A549 treated with AZD9567 at 1 μM for 4 hours (cell line): ENCODE results near the gene SLC13A5. TPM values are rescaled to one million over a fixed set of nuclear protein-coding genes. Genes with fewer than 3 reads are reported as not detected.

Experiments
- total RNA-seq: library from RNA; stranded (reverse); fragments of 200-300 nt; extraction: Qiagen RNA extraction; gene quantifications from 5 replicates; pipeline ENCODE4 v1.2.3, GENCODE V29; 2022; ENCODE audit not compliant: insufficient read depth

The SLC13A5 gene
- total RNA-seq: 0.08 to 0.29 TPM (median 0.13 TPM) in 4 of 5 replicates, not detected in the other

DNA sequence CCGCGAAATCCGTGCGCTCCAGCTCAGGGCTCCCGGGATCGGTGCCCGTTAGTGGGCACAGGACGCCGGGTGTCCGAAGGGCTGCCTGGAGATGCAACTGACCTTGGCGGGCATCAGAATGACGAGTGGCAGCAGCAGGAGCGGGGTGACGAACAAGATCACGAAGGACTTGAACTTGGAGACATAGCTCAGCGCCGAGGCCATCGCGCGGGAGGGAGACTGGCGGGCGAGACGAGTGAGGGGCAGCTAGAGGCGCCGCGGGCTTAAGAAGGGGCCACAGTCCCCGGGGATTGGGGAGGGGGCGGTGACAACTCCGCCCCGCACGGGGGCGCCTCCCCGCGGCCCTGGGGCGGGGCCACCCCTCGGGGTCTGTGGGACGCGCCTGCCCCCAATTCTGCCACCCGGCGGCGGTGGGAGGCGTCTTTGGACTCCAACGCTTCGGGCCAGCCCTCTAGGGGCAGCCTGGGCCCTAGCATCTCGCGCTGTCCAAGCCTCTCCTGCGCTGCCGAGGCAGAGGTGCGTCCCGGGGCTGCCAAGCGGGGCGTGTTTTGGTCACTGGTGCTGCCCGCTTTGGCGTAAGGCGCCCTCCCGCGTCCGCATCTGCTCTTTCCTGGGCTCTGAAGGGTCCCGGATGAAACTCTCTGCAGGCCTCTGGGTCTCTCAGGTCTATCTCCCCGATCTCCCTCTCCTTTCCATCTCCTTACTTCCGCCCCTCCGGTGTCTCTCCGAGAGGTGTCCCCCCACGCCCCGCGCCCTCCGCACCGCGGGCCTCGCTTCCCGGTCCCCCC is at the start of gene SLC13A5:
Gene SLC13A5, minus strand, starts transcription at position 240 of the 788 bp plus-strand sequence. Its CDS starts 36 bp downstream, at position 204.

DNA sequence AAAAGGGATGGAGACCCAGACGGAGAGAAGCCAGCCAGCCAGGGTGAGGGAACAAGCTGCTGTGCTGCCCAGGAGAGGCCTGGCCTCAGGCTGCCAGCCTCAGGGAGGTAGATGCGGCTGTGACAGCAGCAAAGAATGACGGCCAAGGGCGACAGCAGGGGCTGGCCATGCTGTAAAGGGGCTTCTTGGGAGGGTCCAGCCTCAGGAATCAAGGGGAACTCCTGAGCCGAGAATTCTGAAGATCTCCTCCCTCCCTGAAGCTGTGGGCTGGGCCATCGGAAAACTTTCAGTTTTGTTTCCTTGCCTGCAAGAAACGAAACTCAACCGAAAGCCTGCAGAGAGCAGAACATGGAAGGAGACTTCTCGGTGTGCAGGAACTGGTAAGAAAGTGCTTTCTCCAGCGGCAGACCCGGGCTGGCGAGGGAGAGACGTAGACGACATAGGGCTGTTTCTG is 42.6 kb upstream of the SLC13A5 start, which contains the start of gene XAF1:
Gene XAF1, plus strand, starts transcription at position 316 of the 454 bp plus-strand sequence. Its CDS starts 33 bp downstream, at position 349.

DNA sequence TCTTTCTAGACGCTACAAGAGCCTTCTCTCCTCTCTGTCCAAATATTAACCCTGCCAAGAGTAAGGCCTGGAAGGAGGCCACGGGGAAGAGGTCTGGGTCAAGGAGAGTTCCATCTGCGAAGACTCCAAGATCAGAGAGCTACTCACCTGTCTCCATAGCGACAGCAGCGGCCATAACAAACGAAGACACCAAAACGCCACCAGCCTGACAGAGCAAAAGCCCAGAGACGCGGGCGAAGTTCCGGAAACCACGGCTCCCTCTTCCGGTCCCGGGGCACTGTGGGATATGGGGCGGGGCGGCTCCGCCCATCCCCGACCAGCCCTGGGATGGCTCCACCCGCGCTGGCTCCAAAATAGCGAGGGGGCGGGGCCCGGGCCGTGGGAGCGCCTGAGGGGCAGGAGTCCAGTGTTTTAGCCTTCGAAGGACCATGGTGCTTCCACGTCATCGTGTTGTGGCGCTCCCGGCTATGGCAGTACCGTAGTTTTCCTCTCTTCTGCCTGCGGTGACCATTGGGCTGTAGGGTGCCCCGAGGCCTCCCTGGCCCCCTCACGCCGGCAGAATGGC is 61.7 kb downstream of the SLC13A5 start, which contains the start of the genes C17orf100 and MED31:
Gene C17orf100, plus strand, starts transcription at position 409 of the 565 bp plus-strand sequence. Its CDS starts 152 bp downstream, at position 561.
Gene MED31, minus strand, starts transcription at position 252 of the 565 bp plus-strand sequence. Its CDS starts 77 bp downstream, at position 175.

DNA sequence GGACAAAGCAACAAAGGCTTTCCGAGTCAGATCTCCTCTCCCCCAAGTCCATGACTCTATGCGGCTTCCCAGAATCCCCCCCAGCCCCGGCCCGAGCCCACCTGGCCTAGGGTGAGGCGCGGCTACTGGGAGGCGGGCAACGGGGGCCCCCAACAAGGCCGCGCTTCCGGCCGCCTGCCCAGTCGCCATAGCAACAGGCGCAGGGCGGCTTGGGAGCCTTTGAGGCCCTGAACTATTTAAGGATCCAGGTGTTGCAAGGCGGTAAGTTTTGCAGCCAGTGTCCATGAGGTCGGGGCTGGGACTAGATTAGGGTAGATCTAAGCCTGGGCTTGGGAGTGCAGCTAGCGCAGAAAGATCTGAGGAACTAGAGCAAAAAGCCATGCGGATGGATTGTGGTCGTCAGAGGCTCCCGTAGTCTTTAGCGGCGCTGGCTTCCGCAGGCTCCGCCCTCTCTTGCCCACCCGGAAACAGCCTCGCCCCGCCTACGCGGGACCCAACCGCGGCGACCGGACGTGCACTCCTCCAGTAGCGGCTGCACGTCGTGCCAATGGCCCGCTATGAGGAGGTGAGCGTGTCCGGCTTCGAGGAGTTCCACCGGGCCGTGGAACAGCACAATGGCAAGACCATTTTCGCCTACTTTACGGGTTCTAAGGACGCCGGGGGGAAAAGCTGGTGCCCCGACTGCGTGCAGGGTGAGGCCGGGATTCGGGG is 72.5 kb downstream of the SLC13A5 start, which contains the start of the genes KIAA0753 and TXNDC17:
Gene KIAA0753, minus strand, starts transcription at position 176 of the 711 bp plus-strand sequence. CDS start 5,608 bp downstream, outside the sequence.
Gene TXNDC17, plus strand, starts transcription at position 525 of the 711 bp plus-strand sequence. Its CDS starts 23 bp downstream, at position 548.

Other genes starting within 250 kb of the SLC13A5 start
- 1.4 to 1.8 TPM (median 1.7 TPM) in 5 replicates for gene PITPNM3, start 156.8 kb downstream of the SLC13A5 start, total RNA-seq
- gene KIAA0753, start 72.7 kb downstream of the SLC13A5 start, total RNA-seq: 16.7 to 19.8 TPM (median 17.6 TPM) in 5 replicates
- 321 to 445 TPM (median 430 TPM) in 5 replicates for gene TXNDC17, start 72.3 kb downstream of the SLC13A5 start, total RNA-seq
- 20.7 to 35.8 TPM (median 33.6 TPM) in 5 replicates for gene MED31, start 61.8 kb downstream of the SLC13A5 start, total RNA-seq
- gene C17orf100, start 61.6 kb downstream of the SLC13A5 start, total RNA-seq: 1.2 to 2.4 TPM (median 2.3 TPM) in 5 replicates
- not detected in 5 replicates for gene XAF1, start 42.7 kb upstream of the SLC13A5 start, total RNA-seq
- not detected in 5 replicates for gene FBXO39, start 62.8 kb upstream of the SLC13A5 start, total RNA-seq
- 0.06 to 0.13 TPM in 2 of 5 replicates, not detected in the others for gene TEKT1, start 118.4 kb upstream of the SLC13A5 start, total RNA-seq